Endothelial cell of umbilical vein (primary cell): ENCODE measurements around the gene ADAMTSL2. TPM values are rescaled to one million over a fixed set of nuclear protein-coding genes. Genes with fewer than 3 reads are reported as not detected.

Experiments used
- BruUV-seq: library from RNA; stranded (reverse); fragments of 400-500 nt; replicated peaks from 2 replicates; lab custom pipeline; 2021; lab: Mats Ljungman, UMichigan
- CTCF ChIA-PET: fragments of 300-600, 350-600 bp; sonication (Branson Sonifier 250); formaldehyde crosslinking; loops from one replicate; lab custom pipeline; 2021; ENCODE audit warnings: antibody characterized with exemption, inconsistent platforms; lab: Charles Lee
- POLR2A ChIA-PET: fragments of 300-600, 350-600 bp; sonication (Branson Sonifier 250); formaldehyde crosslinking; loops from one replicate; lab custom pipeline; 2021; ENCODE audit warnings: antibody characterized with exemption, inconsistent platforms; lab: Charles Lee
- DNase-seq: peaks from one replicate; pipeline ENCODE4 v3.0.0-alpha.2; 2011; ENCODE audit warnings: low read depth, low spot score
- FAIRE-seq: peaks from 2 replicates; lab custom pipeline; 2011; peaks lifted over from hg19 to GRCh38; lab: Jason Lieb, UNC
- H2AFZ ChIP-seq: 2 replicates; pipeline ENCODE4 v1.6.0; 2012; ENCODE audit warnings: low read depth, low read length, control low read depth, inconsistent platforms
- H3K27ac ChIP-seq: 2 replicates; pipeline ENCODE4 v1.5.1; 2011; ENCODE audit warnings: low read depth, mild to moderate bottlenecking, control low read depth, low read length, moderate library complexity; ENCODE audit not compliant: insufficient read depth
- H3K27me3 ChIP-seq, 2 experiments: 2 replicates each; pipeline versions ENCODE4 v1.6.0 to v1.6.1; 2011; ENCODE audit warnings: low read length in 2 of 2, mixed read lengths in 1 of 2; ENCODE audit not compliant: control insufficient read depth in 2 of 2, insufficient read depth in 2 of 2
- H3K36me3 ChIP-seq, 2 experiments: 2 replicates in 1 of 2; 3 replicates in 1 of 2; pipeline ENCODE4 v1.5.1; 2011; ENCODE audit warnings: low read length in 2 of 2, mild to moderate bottlenecking in 1 of 2, moderate library complexity in 1 of 2; ENCODE audit not compliant: control insufficient read depth in 2 of 2, insufficient read depth in 2 of 2; ENCODE audit errors: extremely low read depth in 1 of 2
- H3K4me1 ChIP-seq: 3 replicates; pipeline ENCODE4 v1.5.1; 2011; ENCODE audit warnings: mild to moderate bottlenecking, low read length; ENCODE audit not compliant: control insufficient read depth, insufficient read depth; ENCODE audit errors: extremely low read depth
- H3K4me2 ChIP-seq: 2 replicates; pipeline ENCODE4 v1.6.1; 2011; ENCODE audit warnings: low read length, control low read depth, mixed read lengths; ENCODE audit not compliant: insufficient read depth
- H3K4me3 ChIP-seq, 3 experiments: fragments of 200-600 bp in 1 of 3; sonication (generic), shearing (Covaris generic) in 1 of 3; replicated peaks in 1 of 3; 2 replicates each; pipeline ENCODE4 v1.5.1; 2011 to 2016; ENCODE audit warnings: control low read depth in 3 of 3, low read length in 3 of 3, mild to moderate bottlenecking in 2 of 3, inconsistent platforms in 1 of 3, low read depth in 1 of 3, moderate library complexity in 1 of 3; ENCODE audit not compliant: insufficient read depth in 1 of 3
- H3K79me2 ChIP-seq: 2 replicates; pipeline ENCODE4 v1.6.0; 2012; ENCODE audit warnings: low read length, inconsistent platforms; ENCODE audit not compliant: control insufficient read depth, insufficient read depth
- H3K9ac ChIP-seq: replicated peaks from 2 replicates; pipeline ENCODE3; 2011; ENCODE audit warnings: low read length, control low read depth; ENCODE audit not compliant: insufficient read depth; ENCODE audit errors: extremely low read depth
- H3K9me1 ChIP-seq: replicated peaks from 3 replicates; pipeline ENCODE4 v1.6.0; 2011; ENCODE audit warnings: mild to moderate bottlenecking, low read length; ENCODE audit not compliant: control insufficient read depth, insufficient read depth; ENCODE audit errors: extremely low read depth
- H3K9me3 ChIP-seq: replicated peaks from 2 replicates; pipeline ENCODE4 v1.5.1; 2012; ENCODE audit warnings: low read length, inconsistent platforms; ENCODE audit not compliant: control insufficient read depth, insufficient read depth
- H4K20me1 ChIP-seq: replicated peaks from 2 replicates; pipeline ENCODE3; 2011; ENCODE audit warnings: mild to moderate bottlenecking, low read length; ENCODE audit not compliant: control insufficient read depth, insufficient read depth; ENCODE audit errors: extremely low read depth
- EZH2 ChIP-seq: IDR thresholded peaks from 2 replicates; pipeline ENCODE4 v1.6.1; 2012; ENCODE audit warnings: borderline replicate concordance, low read depth, mild to moderate bottlenecking, moderate library complexity, low read length, inconsistent platforms; ENCODE audit not compliant: severe bottlenecking
- JUN ChIP-seq: IDR thresholded peaks from 2 replicates; pipeline ENCODE4 v1.6.1; 2011; ENCODE audit warnings: borderline replicate concordance, low read depth; ENCODE audit not compliant: insufficient read length, insufficient read depth
- MYC ChIP-seq: IDR thresholded peaks from one replicate; pipeline ENCODE4 v1.6.1; 2011; ENCODE audit warnings: mild to moderate bottlenecking, low read depth, low read length
- POLR2A ChIP-seq: IDR thresholded peaks from 2 replicates; pipeline ENCODE4 v1.6.1; 2012; ENCODE audit warnings: low read depth, mild to moderate bottlenecking, control low read depth, low read length
- POLR2AphosphoS5 ChIP-seq: IDR thresholded peaks from 2 replicates; pipeline ENCODE4 v1.6.1; 2012; ENCODE audit warnings: low read depth, mild to moderate bottlenecking, control low read depth, low read length, moderate library complexity; ENCODE audit not compliant: insufficient read depth
- dilution Hi-C: fragments of 300-500 bp; cut with MboI; formaldehyde crosslinking; loops from one replicate; pipeline ENCODE4 v1.15.0; 2019; ENCODE audit warnings: low sequenced_read_pairs; ENCODE audit not compliant: extremely low pct_ligation_motif_present
- intact Hi-C: fragments of 100-400 bp; cut with micrococcal nuclease; formaldehyde crosslinking; loops from one replicate; pipeline ENCODE4 v1.10.0; 2022
- polyA plus RNA-seq, 4 experiments: library from polyadenylated mRNA; depleted of rRNA in 3 of 4; stranded (reverse) in 3 of 4; unstranded in 1 of 4; fragments of >200 nt; gene quantifications; 2 replicates each; pipeline versions ENCODE4 v1.2.1 to v1.2.3, GENCODE V29; 2011 to 2012; ENCODE audit warnings: missing spikeins in 1 of 4
- total RNA-seq: library from RNA; stranded (reverse); gene quantifications from 2 replicates; pipeline ENCODE4 v1.2.3, GENCODE V29; 2021

The ADAMTSL2 gene
- total and polyA plus RNA-seq, 2 donors (not counting 3 experiments of a cell fraction or from before 2014, with no cell fraction given) = not detected

- H3K79me2 ChIP-seq = no peaks in the 10 kb centered on the region
- ChIA-PET POLR2A (no interaction called here), CTCF (interaction anchor here (1.1 to 1.9 kb wide), 3 partner anchors 9 to 474 kb away, joined by 3 to 13 read pairs (median 3); no protein-coding TSS in a partner anchor)
- H3K9ac ChIP-seq = no peak overlapping the region
- no peak overlapping the region for H3K4me3 ChIP-seq
- H3K36me3 ChIP-seq = no peaks in the 10 kb centered on the region
- no peaks in the 10 kb centered on the region for H3K4me1 ChIP-seq
- H3K27ac ChIP-seq = no peak overlapping the region
- BruUV-seq = no TSS peak
- dilution Hi-C loops = no loop called here
- H4K20me1 ChIP-seq = no peaks in the 10 kb centered on the region
- DNase-seq (no peak), FAIRE-seq (no peak)
- no peaks in the 10 kb centered on the region for H3K27me3 ChIP-seq
- H3K4me2 ChIP-seq = no peak overlapping the region
- no peaks in the 10 kb centered on the region for H3K9me1 ChIP-seq
- no peak overlapping the region for H2AFZ ChIP-seq
- no peaks in the 10 kb centered on the region for H3K9me3 ChIP-seq
- TF ChIP-seq POLR2AphosphoS5 (no peak), POLR2A (no peak), JUN (no peak), EZH2 (no peak), MYC (no peak)
- intact Hi-C loops = no loop called here
Observed at GRCh38 chr9:133495327-133496293, 38.9 kb upstream of the ADAMTSL2 start.
